Stimulated activated CD8-positive, alpha-beta memory T cell treated with anti-CD3 and anti-CD28 coated beads, Interleukin-15, amount 100 ng/mL, for 24 hours (primary cell): ENCODE results near the gene VASH2.

Experiments used
- DNase-seq: peaks from one replicate; pipeline ENCODE4 v3.0.0-alpha.2; 2020; ENCODE audit warnings: low read depth

Gene VASH2

GRCh38 chr1:212930986-212931678 lies 19.2 kb upstream of the VASH2 start:
- DNase-seq, result no peak

DNA sequence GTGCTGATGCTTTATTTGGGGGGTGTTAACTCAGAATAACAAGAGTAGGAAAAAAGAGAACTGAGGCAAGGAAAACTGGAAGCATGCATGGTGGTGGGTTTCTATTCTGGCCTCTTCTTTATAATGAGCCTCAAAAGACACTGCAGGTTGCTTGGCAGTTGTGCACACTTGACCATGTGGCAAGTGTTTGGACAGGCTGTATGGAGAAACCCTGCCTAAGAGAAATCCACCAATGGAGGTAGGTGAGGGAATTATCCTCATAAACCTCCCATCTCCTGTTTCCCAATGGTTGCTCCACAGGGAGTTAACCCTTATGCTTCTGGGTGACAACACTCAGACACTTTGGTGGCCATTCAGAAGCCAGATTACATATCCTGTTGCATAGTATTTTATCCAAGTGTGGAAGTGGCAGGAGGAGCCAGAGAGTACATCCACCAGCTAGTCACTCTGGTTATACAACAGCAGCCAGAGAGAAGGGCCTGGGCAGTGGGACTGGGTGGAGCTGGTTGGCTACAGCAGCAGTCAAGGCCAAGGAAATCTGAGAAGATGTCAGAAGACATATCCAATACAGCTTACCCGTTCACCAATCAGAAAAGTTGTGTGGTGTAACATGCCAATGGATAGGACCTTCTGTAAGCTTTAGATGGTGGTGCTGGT lies 16.4 kb upstream of the VASH2 start:
- no peak for DNase-seq

DNA sequence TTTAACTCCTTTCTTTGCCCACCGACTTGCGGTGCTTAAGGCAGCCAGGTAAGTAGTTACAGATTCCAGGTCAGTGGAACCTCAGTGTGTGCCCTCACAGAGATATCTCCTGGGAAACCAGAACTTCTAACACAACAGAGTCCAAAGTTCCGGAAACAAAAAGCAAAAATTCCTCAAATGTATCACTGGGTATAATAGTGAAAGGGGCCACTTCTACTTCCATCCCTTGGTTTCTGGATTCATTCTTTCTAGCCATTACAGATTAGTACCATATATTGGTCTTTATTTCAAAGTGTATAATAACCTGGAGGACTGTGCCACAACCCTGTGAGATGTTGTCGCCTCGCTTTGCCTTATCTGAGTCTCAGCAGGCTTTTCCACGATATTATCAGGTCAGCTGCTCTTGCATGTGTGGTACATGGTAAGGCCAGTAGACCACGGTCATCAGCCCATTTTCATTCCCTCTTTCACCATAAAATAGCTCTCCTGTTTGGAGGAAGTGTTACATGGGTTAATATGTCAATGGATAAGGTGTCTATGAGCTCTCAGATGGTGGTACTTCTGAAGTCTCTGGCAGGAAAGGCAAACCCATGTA lies 14.9 kb upstream of the VASH2 start:
- no peak for DNase-seq

DNA sequence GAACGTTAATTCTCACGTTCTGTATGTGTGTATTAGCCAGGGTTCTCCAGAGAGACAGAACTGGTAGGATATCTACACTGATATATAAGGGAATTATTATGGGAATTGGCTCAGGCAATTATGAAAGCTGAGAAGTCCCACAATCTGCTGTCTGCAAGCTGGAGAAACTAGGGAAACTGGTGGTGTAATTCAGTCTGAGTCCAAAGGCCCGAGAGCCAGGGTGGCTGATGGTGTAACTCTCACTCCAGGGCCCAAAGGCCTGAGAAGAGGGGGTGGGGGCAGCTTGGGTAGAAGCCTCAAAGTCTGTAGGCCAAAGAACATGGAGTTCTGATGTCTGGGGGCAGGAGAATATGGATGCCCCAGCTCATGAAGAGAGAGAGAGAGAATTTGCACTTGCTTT lies 13.3 kb upstream of the VASH2 start:
- DNase-seq, result no peak

DNA sequence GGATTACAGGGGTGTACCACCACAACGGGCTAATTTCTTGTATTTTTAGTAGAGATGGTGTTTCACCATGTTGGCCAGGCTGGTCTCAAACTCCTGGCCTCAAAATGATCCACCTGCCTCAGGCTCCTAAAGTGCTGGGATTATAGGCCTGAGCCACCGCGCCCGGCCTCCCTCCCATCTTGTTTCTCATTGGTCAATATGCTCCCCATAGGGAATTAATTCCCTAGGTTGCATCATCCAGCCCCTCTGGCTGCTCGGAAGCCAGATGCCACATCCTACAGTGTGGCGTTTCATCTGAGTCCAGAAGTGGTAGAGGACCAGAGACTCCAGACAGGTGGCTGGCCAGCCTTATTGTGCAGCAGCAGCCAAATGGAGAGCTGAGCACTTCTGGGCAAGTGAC lies 11.5 kb upstream of the VASH2 start:
- no peak for DNase-seq

GRCh38 chr1:212941452-212941851 lies 8.9 kb upstream of the VASH2 start:
- DNase-seq, result no peak

DNA sequence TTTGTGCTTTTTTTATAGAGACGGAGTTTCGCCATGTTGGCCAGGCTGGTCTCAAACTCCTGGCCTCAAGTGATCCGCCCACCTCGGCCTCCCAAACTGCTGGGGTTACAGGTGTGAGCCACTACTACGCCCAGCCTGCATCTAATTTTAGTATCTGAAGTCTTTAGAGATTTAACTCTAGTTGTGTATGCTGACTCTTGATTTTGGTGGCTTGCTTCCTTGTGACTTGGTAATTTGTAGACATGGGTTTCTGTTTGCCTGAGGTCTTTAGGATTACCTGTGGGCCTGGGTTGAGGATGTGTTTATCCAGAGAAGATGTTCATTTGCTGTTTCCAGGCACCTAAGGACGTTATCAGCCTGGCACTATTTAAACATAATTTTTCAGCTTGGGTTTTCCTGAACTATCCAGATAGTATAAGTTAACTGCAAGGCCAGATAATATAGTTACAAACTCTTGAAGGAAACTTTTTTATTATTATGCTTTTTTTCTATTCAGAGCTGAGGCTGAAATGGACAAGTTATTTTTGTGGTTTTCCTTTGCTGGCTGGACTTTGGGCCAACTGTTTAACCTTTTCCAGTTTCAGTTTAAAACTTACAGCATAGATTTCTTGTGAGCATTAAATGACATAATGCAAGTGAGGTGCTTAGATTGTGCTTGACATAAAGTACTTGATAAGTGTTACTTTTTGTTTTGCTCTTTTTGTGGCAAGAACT lies 7.5 kb upstream of the VASH2 start:
- no peak for DNase-seq

DNA sequence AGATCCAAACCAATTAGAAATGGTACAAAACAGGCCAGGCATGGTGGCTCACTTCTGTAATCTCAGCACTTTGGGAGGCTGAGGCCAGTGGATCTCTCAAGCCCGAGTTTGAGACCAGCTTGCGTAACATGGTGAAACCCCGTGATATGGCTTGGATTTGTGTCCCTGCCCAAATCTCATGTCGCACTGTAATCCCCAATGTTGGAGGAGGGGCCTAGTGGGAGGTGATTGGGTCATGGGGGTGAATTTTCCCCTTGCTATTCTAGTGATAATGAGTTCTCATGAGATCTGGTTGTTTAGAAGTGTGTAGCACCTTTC lies 7.0 kb upstream of the VASH2 start:
- DNase-seq, result no peak

DNA sequence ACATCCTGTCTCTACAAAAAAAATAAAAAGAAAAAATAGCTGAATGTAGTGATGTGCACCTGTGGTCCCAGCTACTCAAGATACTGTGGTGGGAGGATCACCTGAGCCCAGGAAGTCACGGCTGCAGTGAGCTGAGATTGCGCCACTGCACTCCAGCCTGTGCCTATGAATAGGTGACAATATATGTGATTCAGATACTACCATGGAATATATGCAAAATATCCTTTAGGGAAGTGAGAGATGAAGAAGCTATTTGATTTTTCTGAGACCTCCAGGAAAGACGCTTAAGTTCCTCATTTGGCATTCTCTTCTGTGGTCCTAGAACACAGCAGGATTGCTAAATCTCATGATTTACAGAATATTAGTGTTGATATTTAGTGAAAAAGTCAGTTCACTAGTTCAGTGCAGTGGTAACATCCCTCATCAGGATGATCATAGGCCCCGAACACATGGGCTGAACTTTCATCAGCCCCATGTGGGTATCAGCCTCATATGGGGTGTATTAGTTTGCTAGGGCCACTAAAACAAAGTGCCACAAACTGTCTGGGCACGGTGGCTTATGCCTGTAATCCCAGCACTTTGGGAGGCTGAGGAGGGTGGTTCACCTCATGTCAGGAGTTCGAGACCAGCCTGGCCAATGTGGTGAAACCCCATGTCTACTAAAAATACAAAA lies 6.0 kb upstream of the VASH2 start:
- DNase-seq, result no peak

- DNase-seq, result no peak
Measured at GRCh38 chr1:212945056-212945455, 5.3 kb upstream of the VASH2 start.

DNA sequence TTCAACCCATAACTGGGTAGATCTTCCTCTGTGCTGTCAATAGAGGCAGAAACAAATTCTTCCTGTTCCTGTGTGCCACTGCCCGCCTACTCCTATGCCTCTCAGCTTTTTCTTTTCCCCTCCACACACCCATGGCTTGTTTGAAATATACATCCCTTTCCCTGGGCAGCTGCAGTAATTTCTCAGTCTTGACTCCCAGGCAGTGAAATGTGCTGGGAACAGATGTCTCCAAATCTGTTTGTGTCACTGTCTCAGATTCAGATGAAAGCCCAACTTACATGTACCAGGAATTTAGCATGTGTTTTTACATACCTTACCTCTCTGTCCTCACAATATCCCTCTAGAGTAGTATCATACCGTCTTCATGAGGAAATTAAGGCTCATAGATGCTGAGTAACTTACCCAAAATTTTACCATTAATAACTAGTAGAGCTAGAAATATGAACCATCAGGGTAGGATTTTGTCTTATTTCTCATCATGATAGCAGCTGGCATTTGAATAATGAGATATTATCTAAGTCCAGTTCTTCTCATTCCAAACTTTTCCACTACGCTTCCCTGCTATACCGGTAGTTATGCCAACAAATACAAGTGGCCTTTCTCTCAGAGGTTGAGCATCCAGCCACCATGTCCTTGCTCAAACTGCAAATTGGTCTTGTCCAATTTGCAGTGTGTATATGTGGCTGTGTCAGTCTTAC lies 4.7 kb upstream of the VASH2 start:
- no peak for DNase-seq

DNA sequence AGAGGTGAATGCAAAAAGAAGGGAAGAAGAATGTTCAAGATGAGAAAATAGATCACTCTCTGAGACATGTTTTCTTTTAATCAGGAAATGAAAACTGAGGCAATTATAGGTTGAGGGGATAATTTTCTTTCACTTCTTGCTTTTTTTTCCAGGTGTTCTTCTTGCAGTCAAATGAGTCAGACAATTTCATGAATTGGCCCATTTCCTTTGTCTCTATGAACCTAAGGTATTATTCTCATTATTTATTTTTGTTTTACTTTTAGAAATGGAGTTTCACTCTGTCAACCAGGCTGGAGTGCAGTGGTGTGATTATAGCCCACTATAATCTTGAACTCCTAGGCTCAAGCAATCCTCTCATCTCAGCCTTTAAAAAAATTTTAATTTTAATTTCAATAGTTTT lies 3.5 kb upstream of the VASH2 start:
- DNase-seq, result no peak

- DNase-seq, result no peak
Measured at GRCh38 chr1:212949771-212950170, 570 bp upstream of the VASH2 start.

DNA sequence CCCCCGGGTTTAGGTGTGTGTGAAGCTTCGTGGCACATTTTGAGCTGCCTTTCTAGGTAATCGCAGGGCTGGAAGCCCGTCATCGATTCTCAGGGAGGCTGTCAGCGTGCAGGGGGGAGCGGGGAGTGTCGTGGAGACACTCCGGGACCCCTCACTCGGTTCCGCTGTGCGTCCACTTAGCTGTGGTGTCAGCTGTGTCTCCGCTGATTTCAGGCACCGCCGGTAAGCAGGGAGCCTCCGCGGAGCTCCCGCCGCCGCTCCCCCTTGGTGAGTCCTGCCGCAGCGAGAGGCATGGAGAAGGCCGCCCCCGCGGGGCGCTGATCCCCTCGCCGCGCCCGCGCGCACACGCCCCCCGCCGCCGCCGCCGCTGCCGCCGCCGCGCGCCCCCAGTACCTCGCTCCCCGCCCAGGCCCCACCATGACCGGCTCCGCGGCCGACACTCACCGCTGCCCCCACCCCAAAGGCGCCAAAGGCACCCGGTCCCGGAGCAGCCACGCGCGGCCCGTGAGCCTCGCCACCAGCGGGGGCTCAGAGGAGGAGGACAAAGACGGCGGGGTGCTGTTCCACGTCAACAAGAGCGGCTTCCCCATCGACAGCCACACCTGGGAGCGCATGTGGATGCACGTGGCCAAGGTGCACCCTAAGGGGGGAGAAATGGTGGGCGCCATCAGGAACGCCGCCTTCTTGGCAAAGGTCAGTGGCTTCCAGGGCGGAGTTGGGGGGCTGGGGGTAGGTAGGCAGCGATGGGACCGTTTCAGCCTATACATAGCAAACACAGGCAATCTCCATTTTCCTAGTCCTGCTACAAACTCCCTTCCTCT lies 995 bp downstream of the VASH2 start:
- DNase-seq, result no peak

DNA sequence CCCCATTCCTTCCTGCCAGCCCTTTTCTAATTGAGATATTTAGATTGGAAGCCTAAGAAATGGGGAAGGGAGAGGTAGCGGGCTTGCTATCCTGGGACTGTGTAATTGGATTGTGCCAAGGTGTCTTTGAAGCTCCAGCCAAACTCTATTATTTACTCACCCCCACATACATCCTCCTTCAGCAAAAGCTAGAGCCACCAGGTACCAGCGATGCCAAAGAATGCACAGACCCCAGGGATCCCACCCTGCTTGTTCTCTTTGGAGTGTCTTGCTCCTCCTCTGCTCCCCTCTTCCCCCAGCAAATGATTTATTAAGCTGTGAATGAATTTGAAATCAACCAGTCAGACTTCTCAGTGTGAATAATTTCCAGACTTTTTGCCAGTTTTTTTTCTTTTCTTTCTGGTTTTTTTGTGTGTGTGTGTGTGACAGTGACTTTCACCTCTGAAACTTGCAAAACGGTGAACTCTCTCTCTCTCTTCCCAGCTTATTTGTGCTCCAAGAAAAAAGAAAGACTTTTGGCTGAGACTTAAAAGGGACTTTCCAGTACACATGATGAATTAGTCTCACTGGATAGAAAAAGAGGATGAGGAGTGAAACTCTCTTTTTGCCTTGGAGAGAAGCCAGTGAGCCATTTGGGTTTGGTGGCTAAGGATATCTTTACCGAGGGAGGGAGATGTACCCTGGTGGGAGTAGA lies 1.8 kb downstream of the VASH2 start:
- no peak for DNase-seq

DNA sequence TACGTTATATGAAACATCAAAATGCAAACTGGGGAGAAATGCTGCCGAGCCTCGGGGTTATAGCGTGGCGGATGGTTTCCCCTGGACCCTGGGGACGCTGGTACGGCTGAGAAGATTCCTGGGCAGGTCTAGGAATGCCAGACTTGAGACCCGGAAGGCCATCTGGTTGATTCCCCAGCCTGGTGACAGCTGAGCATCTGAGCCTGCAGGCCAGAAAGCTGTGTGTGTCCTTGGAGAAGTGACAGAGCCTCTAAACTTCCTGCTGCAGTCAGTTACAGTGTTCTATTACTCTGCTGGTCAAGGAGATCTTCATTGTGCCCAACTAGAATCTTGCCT lies 2.3 kb downstream of the VASH2 start:
- no peak for DNase-seq

GRCh38 chr1:212953321-212953720 lies 3.0 kb downstream of the VASH2 start:
- no peak for DNase-seq

DNA sequence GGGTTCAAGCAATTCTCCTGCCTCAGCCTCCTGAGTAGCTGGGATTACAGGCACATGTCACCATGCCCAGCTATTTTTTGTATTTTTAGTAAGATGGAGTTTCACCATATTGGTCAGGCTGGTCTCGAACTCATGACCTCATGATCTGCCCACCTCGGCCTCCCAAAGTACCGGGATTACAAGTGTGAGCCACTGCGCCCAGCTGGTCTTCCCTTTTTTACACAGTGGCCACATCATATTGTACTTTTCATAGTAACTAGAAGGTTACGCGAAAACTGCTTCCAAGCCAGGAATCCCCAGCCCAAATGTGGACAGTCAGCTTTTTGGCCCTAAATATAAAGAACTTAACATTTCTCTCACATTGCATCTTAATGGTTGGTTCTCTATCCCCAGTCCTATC lies 4.2 kb downstream of the VASH2 start:
- DNase-seq, result no peak

DNA sequence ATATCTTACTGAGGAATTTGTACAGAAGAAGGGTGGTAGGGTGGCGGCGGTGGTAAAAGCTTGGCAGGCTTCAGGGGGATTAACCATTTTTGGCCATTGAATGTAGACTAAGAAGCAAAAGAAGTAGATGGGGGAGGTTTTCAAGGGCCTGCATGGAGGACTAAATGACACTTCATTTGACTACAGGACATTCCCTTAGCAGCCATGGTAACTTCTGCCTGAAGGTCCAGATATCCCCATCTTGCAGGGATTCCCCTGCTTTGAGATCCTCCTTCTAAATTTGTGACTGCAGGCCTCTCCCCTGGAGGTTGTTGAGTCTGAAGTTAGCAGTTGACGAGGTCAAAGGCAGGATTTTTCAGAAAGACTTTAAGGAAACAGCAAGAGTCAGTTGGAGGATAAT lies 4.8 kb downstream of the VASH2 start:
- DNase-seq, result no peak

DNA sequence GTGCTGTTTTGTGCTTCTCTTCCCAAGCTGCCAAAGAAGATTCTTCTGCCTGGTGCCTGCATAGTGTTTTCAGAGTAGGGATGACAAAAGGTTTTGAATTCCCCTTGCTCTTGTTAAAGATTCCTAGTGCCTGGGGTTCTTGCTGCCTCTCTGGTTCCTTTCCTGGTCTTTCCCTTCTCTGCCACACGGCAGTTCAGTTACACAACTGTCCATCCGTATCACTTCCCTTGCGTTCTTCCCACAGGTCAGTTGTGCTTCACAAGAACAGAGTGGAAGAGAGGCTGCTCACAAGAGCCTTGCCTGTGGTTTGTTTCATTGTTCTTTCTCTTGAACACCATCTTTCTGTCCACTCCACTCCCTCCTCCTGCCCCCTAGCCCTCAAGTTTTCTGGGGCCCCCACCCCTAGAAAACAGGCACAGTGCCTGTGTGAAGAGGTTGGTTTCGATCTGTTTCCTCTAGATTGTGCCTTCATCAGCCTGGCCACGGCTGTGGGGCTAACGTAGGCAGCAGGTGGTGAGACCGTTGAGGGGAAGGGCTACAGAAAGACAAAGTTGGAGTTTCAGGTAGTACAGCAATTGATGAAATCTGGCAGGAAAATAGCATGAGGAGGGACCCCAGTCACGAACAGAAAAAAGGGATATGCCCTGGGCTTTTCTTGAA lies 5.8 kb downstream of the VASH2 start:
- DNase-seq, result no peak
